ENCODE data around the gene ABCB10. TPM values are rescaled to one million over a fixed set of nuclear protein-coding genes. Genes with fewer than 3 reads are reported as not detected.
"Not testable (repeated sequence)": the region's sequence is repeated elsewhere in the genome, so short reads cannot be mapped to it uniquely, and the experiment has no call there.

Gene ABCB10
- total RNA-seq, 1 donor from 2014 or later, result 32.1 TPM

GRCh38 chr1:229597877-229598276 lies 39.4 kb upstream of the ABCB10 start:
- H3K4me3 Mint-ChIP-seq (ENCODE audit: unreplicated experiment), result peak overlapping the region; percentile 61
- H3K9me3 Mint-ChIP-seq (ENCODE audit: low read depth), result no peaks in the 10 kb centered on the region
- DNase-seq (ENCODE audit: low spot score), result no peak
- peaks cover 34% of the 10 kb centered on the region for H3K36me3 Mint-ChIP-seq (ENCODE audit: low read depth)
- H3K27me3 Mint-ChIP-seq (ENCODE audit: low read depth), result no peaks in the 10 kb centered on the region
- H3K4me1 Mint-ChIP-seq (ENCODE audit: low read depth), result peaks cover 39% of the 10 kb centered on the region
- H3K27ac Mint-ChIP-seq (ENCODE audit: unreplicated experiment), result peak overlapping the region; percentile 98
- TF ChIP-seq CTCF (IDR thresholded peaks at IDR 0.05), result no peak

GRCh38 chr1:229596925-229597699 lies 38.6 kb upstream of the ABCB10 start:
- Mint-ChIP-seq H3K4me3 (ENCODE audit: unreplicated experiment) (peak overlapping the region; percentile 22), H3K9me3 (ENCODE audit: low read depth) (no peaks in the 10 kb centered on the region), H3K4me1 (ENCODE audit: low read depth) (peaks cover 39% of the 10 kb centered on the region), H3K27me3 (ENCODE audit: low read depth) (no peaks in the 10 kb centered on the region), H3K36me3 (ENCODE audit: low read depth) (peaks cover 29% of the 10 kb centered on the region), H3K27ac (ENCODE audit: unreplicated experiment) (peak overlapping the region; percentile 98)
- no peak for DNase-seq (ENCODE audit: low spot score)
- TF ChIP-seq CTCF (IDR thresholded peaks at IDR 0.05), result no peak

- Mint-ChIP-seq H3K36me3 (ENCODE audit: low read depth) (peaks cover 19% of the 10 kb centered on the region), H3K27ac (ENCODE audit: unreplicated experiment) (peak overlapping the region; percentile 98), H3K4me1 (ENCODE audit: low read depth) (peaks cover 39% of the 10 kb centered on the region)
- H3K27me3 Mint-ChIP-seq (ENCODE audit: low read depth); H3K9me3 Mint-ChIP-seq (ENCODE audit: low read depth); H3K4me3 Mint-ChIP-seq (ENCODE audit: unreplicated experiment); DNase-seq (ENCODE audit: low spot score): not testable (repeated sequence)
Measured at GRCh38 chr1:229595876-229596275, 37.4 kb upstream of the ABCB10 start.

- H3K36me3 Mint-ChIP-seq (ENCODE audit: low read depth), result peaks cover 15% of the 10 kb centered on the region
- H3K27ac Mint-ChIP-seq (ENCODE audit: unreplicated experiment), result peak overlapping the region; percentile 65
Measured at GRCh38 chr1:229594227-229595008, 35.9 kb upstream of the ABCB10 start.

GRCh38 chr1:229593800-229594199 lies 35.3 kb upstream of the ABCB10 start:
- TF ChIP-seq CTCF (IDR thresholded peaks at IDR 0.05), result no peak

More at GRCh38 chr1:229594227-229595008, 35.9 kb upstream of the ABCB10 start:
- Mint-ChIP-seq H3K9me3 (ENCODE audit: low read depth) (no peaks in the 10 kb centered on the region), H3K4me3 (ENCODE audit: unreplicated experiment) (no peak overlapping the region), H3K4me1 (ENCODE audit: low read depth) (peaks cover 38% of the 10 kb centered on the region), H3K27me3 (ENCODE audit: low read depth) (no peaks in the 10 kb centered on the region)
- no peak for DNase-seq (ENCODE audit: low spot score)
- TF ChIP-seq CTCF (IDR thresholded peaks at IDR 0.05), result no peak

More at GRCh38 chr1:229593800-229594199, 35.3 kb upstream of the ABCB10 start:
- H3K4me1 Mint-ChIP-seq (ENCODE audit: low read depth), result peaks cover 31% of the 10 kb centered on the region
- peaks cover 15% of the 10 kb centered on the region for H3K36me3 Mint-ChIP-seq (ENCODE audit: low read depth)
- DNase-seq (ENCODE audit: low spot score), result no peak
- no peaks in the 10 kb centered on the region for H3K9me3 Mint-ChIP-seq (ENCODE audit: low read depth)
- H3K27me3 Mint-ChIP-seq (ENCODE audit: low read depth), result no peaks in the 10 kb centered on the region
- H3K4me3 Mint-ChIP-seq (ENCODE audit: unreplicated experiment), result no peak overlapping the region
- H3K27ac Mint-ChIP-seq (ENCODE audit: unreplicated experiment), result peak overlapping the region; percentile 17

Data from chondrocyte (in vitro differentiated cells).